Measurements from ENCODE around the gene SCAMP3.

DNA sequence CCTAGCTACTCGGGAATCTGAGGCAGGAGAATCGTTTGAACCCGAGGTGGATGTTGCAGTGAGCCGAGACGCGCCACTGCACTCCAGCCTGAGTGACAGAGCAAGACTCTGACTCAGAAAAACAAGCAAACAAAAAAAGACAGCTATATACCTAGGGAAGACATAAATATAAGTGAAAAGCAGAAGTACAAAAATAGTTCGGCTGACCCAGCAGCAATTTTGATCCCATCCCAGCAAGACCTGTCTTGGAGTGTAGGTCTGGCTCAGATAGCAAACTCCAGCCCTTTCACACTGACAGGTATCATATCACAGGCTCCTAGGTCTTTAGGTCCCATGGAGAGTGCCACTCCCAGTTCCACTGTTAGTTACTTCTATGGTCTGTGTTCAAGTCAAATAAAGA lies 39.1 kb downstream of the SCAMP3 start:
- TF ChIP-seq RAD21 (IDR thresholded peaks at IDR 0.05; ENCODE audit: low read length) (no peak), POLR2A (IDR thresholded peaks at IDR 0.05; ENCODE audit: low read depth, low read length) (no peak), RFX5 (IDR thresholded peaks at IDR 0.05; ENCODE audit: low read depth, low read length) (no peak), NFE2L2 (IDR thresholded peaks at IDR 0.05; ENCODE audit: low read depth, low read length) (no peak), RCOR1 (IDR thresholded peaks at IDR 0.05; ENCODE audit: insufficient replicate concordance, low read length) (no peak), SMC3 (IDR thresholded peaks at IDR 0.05; ENCODE audit: low read depth, low read length) (no peak), MAFK (IDR thresholded peaks at IDR 0.05; ENCODE audit: low read depth, low read length) (no peak), MXI1 (IDR thresholded peaks at IDR 0.05; ENCODE audit: borderline replicate concordance, low read depth, low read length) (no peak), CEBPB (IDR thresholded peaks at IDR 0.05; ENCODE audit: low read depth, low read length) (no peak)
- TF ChIP-seq, protein P1, sequence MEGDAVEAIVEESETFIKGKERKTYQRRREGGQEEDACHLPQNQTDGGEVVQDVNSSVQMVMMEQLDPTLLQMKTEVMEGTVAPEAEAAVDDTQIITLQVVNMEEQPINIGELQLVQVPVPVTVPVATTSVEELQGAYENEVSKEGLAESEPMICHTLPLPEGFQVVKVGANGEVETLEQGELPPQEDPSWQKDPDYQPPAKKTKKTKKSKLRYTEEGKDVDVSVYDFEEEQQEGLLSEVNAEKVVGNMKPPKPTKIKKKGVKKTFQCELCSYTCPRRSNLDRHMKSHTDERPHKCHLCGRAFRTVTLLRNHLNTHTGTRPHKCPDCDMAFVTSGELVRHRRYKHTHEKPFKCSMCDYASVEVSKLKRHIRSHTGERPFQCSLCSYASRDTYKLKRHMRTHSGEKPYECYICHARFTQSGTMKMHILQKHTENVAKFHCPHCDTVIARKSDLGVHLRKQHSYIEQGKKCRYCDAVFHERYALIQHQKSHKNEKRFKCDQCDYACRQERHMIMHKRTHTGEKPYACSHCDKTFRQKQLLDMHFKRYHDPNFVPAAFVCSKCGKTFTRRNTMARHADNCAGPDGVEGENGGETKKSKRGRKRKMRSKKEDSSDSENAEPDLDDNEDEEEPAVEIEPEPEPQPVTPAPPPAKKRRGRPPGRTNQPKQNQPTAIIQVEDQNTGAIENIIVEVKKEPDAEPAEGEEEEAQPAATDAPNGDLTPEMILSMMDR (conservative IDR thresholded peaks at IDR 0.05; ENCODE audit: low read depth, low read length): no peak
- TF ChIP-seq, protein P2, sequence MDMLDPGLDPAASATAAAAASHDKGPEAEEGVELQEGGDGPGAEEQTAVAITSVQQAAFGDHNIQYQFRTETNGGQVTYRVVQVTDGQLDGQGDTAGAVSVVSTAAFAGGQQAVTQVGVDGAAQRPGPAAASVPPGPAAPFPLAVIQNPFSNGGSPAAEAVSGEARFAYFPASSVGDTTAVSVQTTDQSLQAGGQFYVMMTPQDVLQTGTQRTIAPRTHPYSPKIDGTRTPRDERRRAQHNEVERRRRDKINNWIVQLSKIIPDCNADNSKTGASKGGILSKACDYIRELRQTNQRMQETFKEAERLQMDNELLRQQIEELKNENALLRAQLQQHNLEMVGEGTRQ (IDR thresholded peaks at IDR 0.05; ENCODE audit: low read depth, low read length): no peak
